ENCODE data around the gene SLC7A11.

The SLC7A11 gene

GRCh38 chr4:138185859-138186645 is 56.1 kb downstream of the SLC7A11 start:
- Histone ChIP-seq H3K4me1 (ENCODE audit: control insufficient read depth, insufficient read depth, low read length) (peaks cover 16% of the 10 kb centered on the region), H3K27me3 (ENCODE audit: control insufficient read depth, insufficient read depth, low read length) (no peaks in the 10 kb centered on the region), H3K9me3 (replicated peaks; ENCODE audit: low read length) (no peaks in the 10 kb centered on the region), H3K4me3 (ENCODE audit: low read length) (no peak overlapping the region), H3K9ac (ENCODE audit: low read depth, low read length) (no peak overlapping the region), H3K4me2 (ENCODE audit: low read length) (no peak overlapping the region), H3K36me3 (ENCODE audit: insufficient read depth, low read length) (no peaks in the 10 kb centered on the region)

- Histone ChIP-seq H3K9me3 (replicated peaks; ENCODE audit: low read length) (no peaks in the 10 kb centered on the region), H3K9ac (ENCODE audit: low read depth, low read length) (no peak overlapping the region), H3K4me2 (ENCODE audit: low read length) (no peak overlapping the region), H3K36me3 (ENCODE audit: insufficient read depth, low read length) (no peaks in the 10 kb centered on the region), H3K27me3 (ENCODE audit: control insufficient read depth, insufficient read depth, low read length) (no peaks in the 10 kb centered on the region), H3K4me1 (ENCODE audit: control insufficient read depth, insufficient read depth, low read length) (peaks cover 18% of the 10 kb centered on the region), H3K4me3 (ENCODE audit: low read length) (no peak overlapping the region)
Observed at GRCh38 chr4:138184886-138185285, 57.3 kb downstream of the SLC7A11 start.

- Histone ChIP-seq H3K4me3 (ENCODE audit: low read length) (no peak overlapping the region), H3K27me3 (ENCODE audit: control insufficient read depth, insufficient read depth, low read length) (no peaks in the 10 kb centered on the region), H3K9me3 (replicated peaks; ENCODE audit: low read length) (no peaks in the 10 kb centered on the region), H3K4me1 (ENCODE audit: control insufficient read depth, insufficient read depth, low read length) (peaks cover 25% of the 10 kb centered on the region), H3K36me3 (ENCODE audit: insufficient read depth, low read length) (peaks cover 6% of the 10 kb centered on the region), H3K9ac (ENCODE audit: low read depth, low read length) (no peak overlapping the region), H3K4me2 (ENCODE audit: low read length) (no peak overlapping the region)
Observed at GRCh38 chr4:138182838-138183426, 59.2 kb downstream of the SLC7A11 start.

- Histone ChIP-seq H3K27me3 (ENCODE audit: control insufficient read depth, insufficient read depth, low read length) (no peaks in the 10 kb centered on the region), H3K36me3 (ENCODE audit: insufficient read depth, low read length) (peaks cover 6% of the 10 kb centered on the region), H3K4me2 (ENCODE audit: low read length) (peak overlapping the region; percentile 39), H3K9me3 (replicated peaks; ENCODE audit: low read length) (no peaks in the 10 kb centered on the region), H3K9ac (ENCODE audit: low read depth, low read length) (no peak overlapping the region), H3K4me3 (ENCODE audit: low read length) (no peak overlapping the region), H3K4me1 (ENCODE audit: control insufficient read depth, insufficient read depth, low read length) (peaks cover 25% of the 10 kb centered on the region)
Observed at GRCh38 chr4:138181287-138181686, 60.9 kb downstream of the SLC7A11 start.

GRCh38 chr4:138178566-138178965 is 63.6 kb downstream of the SLC7A11 start:
- Histone ChIP-seq H3K9ac (ENCODE audit: low read depth, low read length) (no peak overlapping the region), H3K4me2 (ENCODE audit: low read length) (no peak overlapping the region), H3K36me3 (ENCODE audit: insufficient read depth, low read length) (peaks cover 19% of the 10 kb centered on the region), H3K27me3 (ENCODE audit: control insufficient read depth, insufficient read depth, low read length) (no peaks in the 10 kb centered on the region), H3K4me3 (ENCODE audit: low read length) (no peak overlapping the region), H3K9me3 (replicated peaks; ENCODE audit: low read length) (no peaks in the 10 kb centered on the region), H3K4me1 (ENCODE audit: control insufficient read depth, insufficient read depth, low read length) (peaks cover 30% of the 10 kb centered on the region)

- peaks cover 19% of the 10 kb centered on the region for H3K36me3 ChIP-seq (ENCODE audit: insufficient read depth, low read length)
Observed at GRCh38 chr4:138177278-138177968, 64.7 kb downstream of the SLC7A11 start.

GRCh38 chr4:138174981-138175794 is 67.0 kb downstream of the SLC7A11 start:
- Histone ChIP-seq H3K4me2 (ENCODE audit: low read length) (no peak overlapping the region), H3K9me3 (replicated peaks; ENCODE audit: low read length) (no peaks in the 10 kb centered on the region), H3K9ac (ENCODE audit: low read depth, low read length) (no peak overlapping the region), H3K27me3 (ENCODE audit: control insufficient read depth, insufficient read depth, low read length) (no peaks in the 10 kb centered on the region), H3K36me3 (ENCODE audit: insufficient read depth, low read length) (peaks cover 19% of the 10 kb centered on the region), H3K4me3 (ENCODE audit: low read length) (no peak overlapping the region), H3K4me1 (ENCODE audit: control insufficient read depth, insufficient read depth, low read length) (peaks cover 11% of the 10 kb centered on the region)

More at GRCh38 chr4:138177278-138177968, 64.7 kb downstream of the SLC7A11 start:
- Histone ChIP-seq H3K4me2 (ENCODE audit: low read length) (no peak overlapping the region), H3K4me3 (ENCODE audit: low read length) (no peak overlapping the region), H3K9ac (ENCODE audit: low read depth, low read length) (no peak overlapping the region), H3K27me3 (ENCODE audit: control insufficient read depth, insufficient read depth, low read length) (no peaks in the 10 kb centered on the region), H3K4me1 (ENCODE audit: control insufficient read depth, insufficient read depth, low read length) (peaks cover 27% of the 10 kb centered on the region), H3K9me3 (replicated peaks; ENCODE audit: low read length) (no peaks in the 10 kb centered on the region)

GRCh38 chr4:138164208-138164607 is 77.9 kb downstream of the SLC7A11 start:
- no peaks in the 10 kb centered on the region for H3K9me3 ChIP-seq (replicated peaks; ENCODE audit: low read length)
- no peaks in the 10 kb centered on the region for H3K36me3 ChIP-seq (ENCODE audit: insufficient read depth, low read length)
- no peak overlapping the region for H3K4me3 ChIP-seq (ENCODE audit: low read length)
- peaks cover 2% of the 10 kb centered on the region for H3K4me1 ChIP-seq (ENCODE audit: control insufficient read depth, insufficient read depth, low read length)
- H3K4me2 ChIP-seq (ENCODE audit: low read length), result no peak overlapping the region
- H3K9ac ChIP-seq (ENCODE audit: low read depth, low read length), result no peak overlapping the region
- H3K27me3 ChIP-seq (ENCODE audit: control insufficient read depth, insufficient read depth, low read length), result no peaks in the 10 kb centered on the region

- Histone ChIP-seq H3K9me3 (replicated peaks; ENCODE audit: low read length) (no peaks in the 10 kb centered on the region), H3K4me1 (ENCODE audit: control insufficient read depth, insufficient read depth, low read length) (peaks cover 9% of the 10 kb centered on the region), H3K4me3 (ENCODE audit: low read length) (no peak overlapping the region), H3K27me3 (ENCODE audit: control insufficient read depth, insufficient read depth, low read length) (no peaks in the 10 kb centered on the region), H3K9ac (ENCODE audit: low read depth, low read length) (no peak overlapping the region), H3K36me3 (ENCODE audit: insufficient read depth, low read length) (no peaks in the 10 kb centered on the region), H3K4me2 (ENCODE audit: low read length) (no peak overlapping the region)
Observed at GRCh38 chr4:138163171-138163570, 79.0 kb downstream of the SLC7A11 start.

- Histone ChIP-seq H3K4me1 (ENCODE audit: control insufficient read depth, insufficient read depth, low read length) (peaks cover 9% of the 10 kb centered on the region), H3K4me3 (ENCODE audit: low read length) (no peak overlapping the region), H3K4me2 (ENCODE audit: low read length) (no peak overlapping the region), H3K9me3 (replicated peaks; ENCODE audit: low read length) (no peaks in the 10 kb centered on the region), H3K9ac (ENCODE audit: low read depth, low read length) (no peak overlapping the region), H3K36me3 (ENCODE audit: insufficient read depth, low read length) (no peaks in the 10 kb centered on the region), H3K27me3 (ENCODE audit: control insufficient read depth, insufficient read depth, low read length) (no peaks in the 10 kb centered on the region)
Observed at GRCh38 chr4:138162259-138162658, 79.9 kb downstream of the SLC7A11 start.

GRCh38 chr4:138161351-138161750 is 80.8 kb downstream of the SLC7A11 start:
- Histone ChIP-seq H3K4me1 (ENCODE audit: control insufficient read depth, insufficient read depth, low read length) (peaks cover 9% of the 10 kb centered on the region), H3K4me2 (ENCODE audit: low read length) (no peak overlapping the region), H3K4me3 (ENCODE audit: low read length) (no peak overlapping the region), H3K9me3 (replicated peaks; ENCODE audit: low read length) (no peaks in the 10 kb centered on the region), H3K9ac (ENCODE audit: low read depth, low read length) (no peak overlapping the region), H3K27me3 (ENCODE audit: control insufficient read depth, insufficient read depth, low read length) (no peaks in the 10 kb centered on the region), H3K36me3 (ENCODE audit: insufficient read depth, low read length) (no peaks in the 10 kb centered on the region)

Data from skeletal muscle satellite cell (primary cell).